ENCODE results near the gene SLC12A6.

The SLC12A6 gene

DNA sequence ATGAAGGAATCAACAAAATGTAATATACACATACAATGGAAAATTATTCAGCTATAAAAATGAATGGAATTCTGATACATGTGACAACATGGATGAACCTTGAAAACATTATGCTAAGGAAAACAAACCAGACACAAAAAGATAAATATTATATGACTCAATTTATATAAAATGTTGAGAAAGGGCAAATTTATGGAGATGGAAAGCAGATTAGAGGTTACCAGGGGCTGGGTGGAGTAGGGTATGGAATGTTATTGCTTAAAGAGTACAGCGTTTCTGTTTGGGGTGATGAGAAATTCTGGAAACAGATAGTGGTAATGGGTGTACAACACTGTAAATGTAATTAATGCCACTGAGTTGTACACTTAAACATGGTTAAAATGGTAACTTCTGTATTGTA, 61.9 kb downstream of the SLC12A6 start:
- Histone ChIP-seq H3K4me3 (replicated peaks; ENCODE audit: low read depth, low read length) (no peak overlapping the region), H3K27me3 (replicated peaks; ENCODE audit: control insufficient read depth, insufficient read depth, low read length) (no peaks in the 10 kb centered on the region), H3K36me3 (ENCODE audit: control insufficient read depth, insufficient read depth, low read length) (no peaks in the 10 kb centered on the region; the same call in 1 of the 2 replicates)
- DNase-seq (ENCODE audit: extremely low read depth, insufficient read length), result no peak
- TF ChIP-seq, protein P1, sequence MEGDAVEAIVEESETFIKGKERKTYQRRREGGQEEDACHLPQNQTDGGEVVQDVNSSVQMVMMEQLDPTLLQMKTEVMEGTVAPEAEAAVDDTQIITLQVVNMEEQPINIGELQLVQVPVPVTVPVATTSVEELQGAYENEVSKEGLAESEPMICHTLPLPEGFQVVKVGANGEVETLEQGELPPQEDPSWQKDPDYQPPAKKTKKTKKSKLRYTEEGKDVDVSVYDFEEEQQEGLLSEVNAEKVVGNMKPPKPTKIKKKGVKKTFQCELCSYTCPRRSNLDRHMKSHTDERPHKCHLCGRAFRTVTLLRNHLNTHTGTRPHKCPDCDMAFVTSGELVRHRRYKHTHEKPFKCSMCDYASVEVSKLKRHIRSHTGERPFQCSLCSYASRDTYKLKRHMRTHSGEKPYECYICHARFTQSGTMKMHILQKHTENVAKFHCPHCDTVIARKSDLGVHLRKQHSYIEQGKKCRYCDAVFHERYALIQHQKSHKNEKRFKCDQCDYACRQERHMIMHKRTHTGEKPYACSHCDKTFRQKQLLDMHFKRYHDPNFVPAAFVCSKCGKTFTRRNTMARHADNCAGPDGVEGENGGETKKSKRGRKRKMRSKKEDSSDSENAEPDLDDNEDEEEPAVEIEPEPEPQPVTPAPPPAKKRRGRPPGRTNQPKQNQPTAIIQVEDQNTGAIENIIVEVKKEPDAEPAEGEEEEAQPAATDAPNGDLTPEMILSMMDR (IDR thresholded peaks at IDR 0.05; ENCODE audit: insufficient read depth, low read length, poor library complexity, severe bottlenecking), result no peak

DNA sequence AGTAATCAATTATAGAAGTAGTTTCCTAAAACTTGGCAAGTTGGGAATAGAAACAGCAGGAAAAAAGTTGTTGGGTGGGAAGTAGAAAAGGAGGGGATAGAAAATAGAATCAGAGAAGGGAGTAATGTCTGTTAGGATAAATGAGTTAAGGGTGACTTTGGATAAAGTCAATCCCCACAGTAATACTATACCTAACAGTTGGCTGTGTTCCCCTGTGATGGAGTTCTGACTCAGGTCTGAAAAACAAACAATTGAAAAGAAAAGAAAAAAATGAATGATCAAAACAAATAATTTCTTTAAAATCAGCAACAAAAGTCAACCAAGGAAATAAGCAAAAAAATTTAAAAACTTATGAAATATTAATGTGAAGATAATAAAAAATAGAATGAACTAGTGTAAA, 62.4 kb downstream of the SLC12A6 start:
- no peaks in the 10 kb centered on the region for H3K27me3 ChIP-seq (replicated peaks; ENCODE audit: control insufficient read depth, insufficient read depth, low read length)
- no peak for DNase-seq (ENCODE audit: extremely low read depth, insufficient read length)
- no peak overlapping the region for H3K4me3 ChIP-seq (replicated peaks; ENCODE audit: low read depth, low read length)
- TF ChIP-seq, protein P1 (IDR thresholded peaks at IDR 0.05; ENCODE audit: insufficient read depth, low read length, poor library complexity, severe bottlenecking), result no peak
- no peaks in the 10 kb centered on the region; the same call in none of the 2 replicates for H3K36me3 ChIP-seq (ENCODE audit: control insufficient read depth, insufficient read depth, low read length)

DNA sequence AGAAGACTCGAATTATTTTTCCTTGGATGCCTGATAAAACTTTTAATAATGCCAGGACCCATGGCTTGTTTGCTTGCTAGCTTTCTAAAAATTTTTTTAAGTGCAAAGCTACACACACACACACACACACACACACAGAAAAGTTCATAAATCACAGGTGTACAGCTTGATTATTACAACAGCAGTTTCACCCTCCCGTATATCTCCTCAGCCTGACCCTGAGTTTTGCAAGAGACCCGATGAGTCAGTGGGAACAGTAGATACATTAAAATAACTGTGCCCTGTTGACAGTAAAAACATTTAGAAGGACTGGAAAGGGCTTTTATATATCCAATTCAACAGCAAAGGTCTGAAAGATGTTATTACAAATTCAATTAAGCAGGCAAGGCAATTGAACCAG, 66.1 kb downstream of the SLC12A6 start:
- TF ChIP-seq, protein P1 (IDR thresholded peaks at IDR 0.05; ENCODE audit: insufficient read depth, low read length, poor library complexity, severe bottlenecking), result no peak
- no peaks in the 10 kb centered on the region; the same call in none of the 2 replicates for H3K36me3 ChIP-seq (ENCODE audit: control insufficient read depth, insufficient read depth, low read length)
- H3K27me3 ChIP-seq (replicated peaks; ENCODE audit: control insufficient read depth, insufficient read depth, low read length), result no peaks in the 10 kb centered on the region
- no peak for DNase-seq (ENCODE audit: extremely low read depth, insufficient read length)
- H3K4me3 ChIP-seq (replicated peaks; ENCODE audit: low read depth, low read length), result no peak overlapping the region

DNA sequence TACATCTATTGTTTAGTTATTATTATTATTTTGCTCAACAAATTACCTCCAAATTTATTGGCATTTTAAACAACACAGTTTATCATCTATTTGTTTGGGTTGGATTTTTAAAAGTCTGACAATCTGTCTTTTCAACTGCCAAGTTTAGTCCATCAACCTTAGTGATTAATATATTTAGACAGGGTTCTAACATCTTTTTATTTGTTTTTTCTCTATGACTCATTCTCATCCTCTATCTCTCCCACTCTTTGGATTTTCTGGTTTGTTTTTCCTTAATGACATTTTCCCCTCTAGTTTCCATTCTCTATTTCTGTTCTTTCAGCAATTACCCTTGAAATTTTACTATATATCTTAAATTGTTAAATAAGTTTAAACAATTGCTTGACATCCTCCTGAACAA, 70.8 kb downstream of the SLC12A6 start:
- TF ChIP-seq, protein P1 (IDR thresholded peaks at IDR 0.05; ENCODE audit: insufficient read depth, low read length, poor library complexity, severe bottlenecking), result no peak
- peaks cover 5% of the 10 kb centered on the region for H3K36me3 ChIP-seq (ENCODE audit: control insufficient read depth, insufficient read depth, low read length)
- DNase-seq (ENCODE audit: extremely low read depth, insufficient read length), result no peak
- no peaks in the 10 kb centered on the region for H3K27me3 ChIP-seq (replicated peaks; ENCODE audit: control insufficient read depth, insufficient read depth, low read length)
- no peak overlapping the region for H3K4me3 ChIP-seq (replicated peaks; ENCODE audit: low read depth, low read length)

DNA sequence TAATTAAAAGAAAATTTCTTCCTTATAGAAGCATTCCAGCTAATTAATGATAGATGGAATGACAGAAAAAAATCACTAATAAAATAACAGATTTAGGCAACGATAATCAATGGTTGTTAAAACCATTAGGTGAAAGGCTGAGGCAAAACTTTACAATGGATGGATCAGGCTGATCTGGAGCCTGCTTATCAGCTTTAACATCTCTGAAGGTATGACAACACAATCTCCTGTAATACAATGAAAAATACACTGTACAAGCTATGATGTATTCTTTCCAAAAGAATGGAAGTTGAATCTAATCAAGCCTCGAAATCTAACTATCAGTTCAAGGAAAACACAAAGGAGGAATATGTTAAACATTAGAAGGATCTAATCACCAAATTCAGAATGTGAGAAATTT, 73.5 kb downstream of the SLC12A6 start:
- Histone ChIP-seq H3K27me3 (replicated peaks; ENCODE audit: control insufficient read depth, insufficient read depth, low read length) (no peaks in the 10 kb centered on the region), H3K4me3 (replicated peaks; ENCODE audit: low read depth, low read length) (no peak overlapping the region), H3K36me3 (ENCODE audit: control insufficient read depth, insufficient read depth, low read length) (peaks cover 7% of the 10 kb centered on the region)
- TF ChIP-seq, protein P1 (IDR thresholded peaks at IDR 0.05; ENCODE audit: insufficient read depth, low read length, poor library complexity, severe bottlenecking), result no peak
- no peak for DNase-seq (ENCODE audit: extremely low read depth, insufficient read length)

DNA sequence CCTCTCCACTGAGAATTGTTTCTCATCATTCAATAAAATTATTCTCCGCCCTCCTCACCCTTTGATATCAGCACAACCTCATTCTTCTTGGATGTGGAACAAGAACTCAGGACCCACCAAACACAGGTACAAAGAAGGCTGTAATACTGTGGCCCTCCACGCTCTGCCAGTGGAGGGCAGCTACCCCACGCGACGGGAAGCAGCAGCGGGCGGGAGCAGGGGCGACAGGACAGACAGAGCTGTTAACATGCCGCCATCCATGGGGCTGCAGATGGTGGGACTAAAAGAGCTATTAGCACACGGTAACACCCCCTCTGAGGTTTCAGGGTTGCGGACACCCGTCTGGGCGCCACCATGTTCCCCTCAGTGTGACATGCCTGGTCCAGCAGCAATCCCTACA, 75.2 kb downstream of the SLC12A6 start:
- H3K36me3 ChIP-seq (ENCODE audit: control insufficient read depth, insufficient read depth, low read length), result peaks cover 12% of the 10 kb centered on the region
- H3K27me3 ChIP-seq (replicated peaks; ENCODE audit: control insufficient read depth, insufficient read depth, low read length), result no peaks in the 10 kb centered on the region
- H3K4me3 ChIP-seq (replicated peaks; ENCODE audit: low read depth, low read length), result no peak overlapping the region
- TF ChIP-seq, protein P1 (IDR thresholded peaks at IDR 0.05; ENCODE audit: insufficient read depth, low read length, poor library complexity, severe bottlenecking), result no peak
- no peak for DNase-seq (ENCODE audit: extremely low read depth, insufficient read length)
